HG02588 (cell line): Measurements from ENCODE around the gene KLF13.

Experiments used
- ATAC-seq: cut with Tn5 transposase; IDR thresholded peaks from one replicate; pipeline ENCODE4 v1.9.1; 2021; ENCODE audit warnings: mild to moderate bottlenecking, moderate library complexity; ENCODE audit not compliant: unreplicated experiment

Gene KLF13

GRCh38 chr15:31326156-31326874 lies at the start of gene KLF13:
Gene KLF13 (plus strand): TSS chr15:31326835. CDS start chr15:31327213, 378 bp downstream.
- peak; percentile 62 for ATAC-seq

- ATAC-seq, result no peak
These were observed 49.1 kb upstream of the KLF13 start for GRCh38 chr15:31277335-31278060.

GRCh38 chr15:31278061-31278445 lies 48.6 kb upstream of the KLF13 start:
- ATAC-seq, result no peak

- ATAC-seq, result no peak
These were observed 48.0 kb upstream of the KLF13 start for GRCh38 chr15:31278544-31279220.

- ATAC-seq, result no peak
These were observed 47.2 kb upstream of the KLF13 start for GRCh38 chr15:31279221-31280045.

- no peak for ATAC-seq
These were observed 46.4 kb upstream of the KLF13 start for GRCh38 chr15:31280046-31280830.

GRCh38 chr15:31280831-31281216 lies 45.8 kb upstream of the KLF13 start:
- no peak for ATAC-seq

GRCh38 chr15:31283043-31283442 lies 43.6 kb upstream of the KLF13 start:
- no peak for ATAC-seq

GRCh38 chr15:31285772-31286261 lies 40.8 kb upstream of the KLF13 start:
- peak; percentile 68 for ATAC-seq

GRCh38 chr15:31291048-31291578 lies 35.5 kb upstream of the KLF13 start:
- ATAC-seq, result no peak

- no peak for ATAC-seq
These were observed 34.1 kb upstream of the KLF13 start for GRCh38 chr15:31292391-31293015.

- no peak for ATAC-seq
These were observed 33.0 kb upstream of the KLF13 start for GRCh38 chr15:31293655-31294054.

GRCh38 chr15:31294067-31294466 lies 32.6 kb upstream of the KLF13 start:
- no peak for ATAC-seq

GRCh38 chr15:31295658-31296057 lies 31.0 kb upstream of the KLF13 start:
- ATAC-seq, result no peak

GRCh38 chr15:31296219-31296645 lies 30.4 kb upstream of the KLF13 start:
- no peak for ATAC-seq

- no peak for ATAC-seq
These were observed 29.7 kb upstream of the KLF13 start for GRCh38 chr15:31296646-31297574.

- ATAC-seq, result no peak
These were observed 28.8 kb upstream of the KLF13 start for GRCh38 chr15:31297575-31298456.
